Activated T-cell treated with anti-CD3 and anti-CD28 coated beads, Interleukin-2, amount 50 U/mL, for 72 hours (primary cell): ENCODE results near the gene NPIPB6. TPM values are rescaled to one million over a fixed set of nuclear protein-coding genes. Genes with fewer than 3 reads are reported as not detected.
"Not testable (repeated sequence)": the region's sequence is repeated elsewhere in the genome, so short reads cannot be mapped to it uniquely, and the experiment has no call there.

Source experiments
- ATAC-seq, 2 donors: fragments of 150-1000 bp; cut with Tn5 transposase; replicated peaks in 1 of 2; 2 replicates each; pipeline ENCODE4 v1.10.0; 2021; ENCODE audit warnings: moderate library complexity in 2 of 2, mild to moderate bottlenecking in 1 of 2
- DNase-seq, 2 donors: peaks; one replicate each; pipeline ENCODE4 v3.0.0; 2021 to 2022; ENCODE audit warnings: mixed read lengths in 1 of 2
- H3K27ac Mint-ChIP-seq: one replicate; pipeline ENCODE4 v1.8.0; 2022; ENCODE audit warnings: mild to moderate bottlenecking, moderate library complexity, mixed read lengths
- H3K27me3 Mint-ChIP-seq: one replicate; pipeline ENCODE4 v1.8.0; 2022; ENCODE audit warnings: low read depth, mixed read lengths
- H3K36me3 Mint-ChIP-seq, 2 donors: one replicate each; pipeline ENCODE4 v1.8.0; 2022; ENCODE audit warnings: mixed read lengths in 2 of 2, mild to moderate bottlenecking in 1 of 2; ENCODE audit not compliant: insufficient read depth in 2 of 2
- H3K4me1 Mint-ChIP-seq: one replicate; pipeline ENCODE4 v1.8.0; 2022; ENCODE audit warnings: low read depth, mixed read lengths
- H3K4me3 Mint-ChIP-seq, 2 donors: one replicate each; pipeline ENCODE4 v1.8.0; 2022; ENCODE audit warnings: mild to moderate bottlenecking in 2 of 2, mixed read lengths in 2 of 2, moderate library complexity in 2 of 2
- H3K9me3 Mint-ChIP-seq, 2 donors: one replicate each; pipeline ENCODE4 v1.8.0; 2022; ENCODE audit warnings: mixed read lengths in 2 of 2
- total RNA-seq, 2 donors: library from RNA; stranded (reverse); gene quantifications; one replicate each; pipeline ENCODE4 v1.2.3, GENCODE V29; 2022

NPIPB6 gene
- total RNA-seq, 2 donors from 2014 or later: 2.9 to 3.9 TPM

GRCh38 chr16:28336940-28337710 lies 26.2 kb downstream of the NPIPB6 start:
- not testable (repeated sequence) for H3K9me3 Mint-ChIP-seq, ATAC-seq, H3K27ac Mint-ChIP-seq, H3K4me1 Mint-ChIP-seq, DNase-seq, H3K27me3 Mint-ChIP-seq, H3K36me3 Mint-ChIP-seq, H3K4me3 Mint-ChIP-seq

GRCh38 chr16:28335678-28336077 lies 27.6 kb downstream of the NPIPB6 start:
- not testable (repeated sequence) for ATAC-seq, H3K27me3 Mint-ChIP-seq, DNase-seq, H3K4me1 Mint-ChIP-seq, H3K36me3 Mint-ChIP-seq, H3K4me3 Mint-ChIP-seq, H3K9me3 Mint-ChIP-seq, H3K27ac Mint-ChIP-seq

- not testable (repeated sequence) for H3K9me3 Mint-ChIP-seq, H3K27ac Mint-ChIP-seq, ATAC-seq, H3K4me1 Mint-ChIP-seq, H3K36me3 Mint-ChIP-seq, DNase-seq, H3K27me3 Mint-ChIP-seq, H3K4me3 Mint-ChIP-seq
Observed at GRCh38 chr16:28332632-28333031, 30.7 kb downstream of the NPIPB6 start.

GRCh38 chr16:28330981-28331380 lies 32.3 kb downstream of the NPIPB6 start:
- not testable (repeated sequence) for H3K4me3 Mint-ChIP-seq, H3K27ac Mint-ChIP-seq, H3K36me3 Mint-ChIP-seq, H3K9me3 Mint-ChIP-seq, DNase-seq, H3K27me3 Mint-ChIP-seq, H3K4me1 Mint-ChIP-seq
- peak; percentile 23 to 51 for ATAC-seq

- H3K4me3 Mint-ChIP-seq, H3K27ac Mint-ChIP-seq, H3K9me3 Mint-ChIP-seq, DNase-seq, H3K36me3 Mint-ChIP-seq, H3K4me1 Mint-ChIP-seq, H3K27me3 Mint-ChIP-seq: not testable (repeated sequence)
- ATAC-seq: peak; percentile 67 to 72
Observed at GRCh38 chr16:28330232-28330631, 33.1 kb downstream of the NPIPB6 start.

DNA sequence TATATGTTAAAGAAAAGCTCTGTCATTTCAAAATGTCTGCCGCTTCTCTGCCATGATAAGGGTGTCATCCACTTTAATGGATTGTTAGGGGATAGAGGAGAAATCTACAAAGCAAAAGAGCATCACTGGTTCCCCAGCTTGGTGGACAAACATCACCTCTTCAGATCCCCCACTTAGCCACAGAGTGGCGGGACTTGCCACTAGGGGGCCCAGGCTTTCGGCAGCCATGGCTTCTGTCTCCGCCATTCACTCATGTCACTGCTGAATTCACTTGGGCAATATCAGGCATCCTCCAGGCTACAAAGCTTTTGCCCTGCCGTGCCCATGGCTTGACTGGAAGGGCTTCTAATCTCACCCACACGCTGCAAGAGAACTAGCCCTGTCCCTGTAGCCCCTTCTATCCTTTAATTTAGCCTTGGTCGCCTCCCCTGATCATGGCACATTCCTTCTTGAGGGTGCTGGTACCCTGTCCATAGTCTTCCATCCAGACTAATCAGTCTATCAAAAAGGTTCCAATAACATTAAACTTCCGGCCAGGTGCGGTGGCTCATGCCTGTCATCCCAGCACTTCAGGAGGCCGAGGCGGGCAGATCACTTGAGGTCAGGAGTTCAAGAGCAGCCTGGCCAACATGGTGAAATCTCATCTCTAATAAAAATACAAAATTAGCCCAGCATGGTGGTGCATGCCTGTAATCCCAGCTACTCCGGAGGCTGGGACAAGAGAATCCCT lies 36.3 kb downstream of the NPIPB6 start:
- Mint-ChIP-seq H3K9me3 (no peaks in the 10 kb centered on the region), H3K27ac (no peak overlapping the region), H3K4me3 (no peak overlapping the region), H3K36me3 (no peaks in the 10 kb centered on the region), H3K27me3 (no peaks in the 10 kb centered on the region), H3K4me1 (peaks cover 8% of the 10 kb centered on the region)
- peak; percentile 76 for DNase-seq
- ATAC-seq: peak; percentile 83

GRCh38 chr16:28324887-28325279 lies 38.4 kb downstream of the NPIPB6 start:
- no peak overlapping the region for H3K27ac Mint-ChIP-seq
- DNase-seq (no peak), ATAC-seq (no peak)
- H3K27me3 Mint-ChIP-seq: no peaks in the 10 kb centered on the region
- no peaks in the 10 kb centered on the region for H3K36me3 Mint-ChIP-seq
- H3K4me3 Mint-ChIP-seq: no peak overlapping the region
- peaks cover 8% of the 10 kb centered on the region for H3K4me1 Mint-ChIP-seq
- H3K9me3 Mint-ChIP-seq: no peaks in the 10 kb centered on the region

DNA sequence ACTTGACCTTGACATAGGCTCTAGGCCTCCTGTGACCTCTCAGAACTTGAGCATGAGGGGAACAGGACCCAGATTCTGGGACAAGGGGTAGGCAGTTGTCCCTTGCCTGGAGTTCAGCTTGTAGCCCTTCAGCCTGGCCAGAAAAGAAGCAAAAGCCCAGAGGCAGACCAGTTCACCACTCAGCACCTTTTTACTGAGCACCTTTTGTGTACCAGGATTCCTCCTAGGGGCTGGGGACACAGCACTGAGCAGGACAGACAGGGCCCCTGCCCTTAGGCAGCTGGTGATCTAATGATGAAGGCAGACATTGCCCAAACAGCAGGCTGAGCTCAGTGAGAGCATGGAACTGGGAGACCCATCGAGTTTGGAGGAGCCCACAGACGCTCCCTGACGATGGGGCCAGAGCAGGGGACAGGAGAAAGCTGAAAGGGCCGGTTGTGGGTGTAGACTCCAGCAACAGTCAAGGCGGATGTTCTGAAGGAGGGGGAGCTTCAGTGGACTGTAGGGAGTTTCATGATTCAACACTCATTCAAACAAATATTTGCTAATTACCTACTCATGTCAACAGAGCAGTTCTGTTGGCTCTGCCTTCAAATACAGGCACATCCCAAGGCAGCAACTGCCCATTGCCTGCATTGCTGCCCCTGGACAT lies 38.9 kb downstream of the NPIPB6 start:
- ATAC-seq: no peak
- H3K9me3 Mint-ChIP-seq: no peaks in the 10 kb centered on the region
- H3K4me1 Mint-ChIP-seq: peaks cover 8% of the 10 kb centered on the region
- no peak overlapping the region for H3K27ac Mint-ChIP-seq
- H3K27me3 Mint-ChIP-seq: no peaks in the 10 kb centered on the region
- no peak overlapping the region for H3K4me3 Mint-ChIP-seq
- DNase-seq: no peak
- no peaks in the 10 kb centered on the region for H3K36me3 Mint-ChIP-seq

- DNase-seq (peak; percentile 51 to 53), ATAC-seq (peak in 1 of 2 donors; percentile 51)
- Mint-ChIP-seq H3K9me3 (no peaks in the 10 kb centered on the region), H3K36me3 (no peaks in the 10 kb centered on the region), H3K27ac (no peak overlapping the region), H3K4me3 (no peak overlapping the region), H3K27me3 (no peaks in the 10 kb centered on the region), H3K4me1 (peaks cover 16% of the 10 kb centered on the region)
Observed at GRCh38 chr16:28321700-28322411, 41.5 kb downstream of the NPIPB6 start.

DNA sequence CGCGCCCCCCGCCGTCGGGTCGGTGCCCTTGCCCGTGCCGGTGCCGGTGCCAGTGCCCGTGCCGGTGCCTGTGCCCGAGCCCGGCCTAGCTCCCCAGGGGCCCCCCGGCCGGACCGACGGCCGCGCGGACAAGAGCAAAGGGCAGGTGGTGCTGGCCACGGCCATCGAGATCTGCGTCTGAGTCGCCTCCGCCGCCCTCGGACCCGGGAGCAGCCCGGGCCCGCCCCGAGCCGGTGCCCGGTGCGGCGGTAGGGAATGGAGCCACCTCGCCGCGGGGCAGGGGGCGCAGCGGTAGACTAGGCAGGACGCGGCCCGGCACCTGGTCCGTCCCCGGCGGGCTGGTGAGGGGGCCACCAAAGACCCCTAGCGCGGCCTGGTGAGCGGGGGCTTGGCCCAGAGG lies 42.6 kb downstream of the NPIPB6 start:
- H3K27me3 Mint-ChIP-seq: no peaks in the 10 kb centered on the region
- ATAC-seq (no peak), DNase-seq (no peak)
- no peaks in the 10 kb centered on the region for H3K36me3 Mint-ChIP-seq
- H3K9me3 Mint-ChIP-seq: no peaks in the 10 kb centered on the region
- no peak overlapping the region for H3K4me3 Mint-ChIP-seq
- no peak overlapping the region for H3K27ac Mint-ChIP-seq
- H3K4me1 Mint-ChIP-seq: peaks cover 17% of the 10 kb centered on the region

- ATAC-seq (no peak), DNase-seq (no peak)
- Mint-ChIP-seq H3K4me1 (peaks cover 17% of the 10 kb centered on the region), H3K27ac (no peak overlapping the region), H3K27me3 (no peaks in the 10 kb centered on the region), H3K9me3 (no peaks in the 10 kb centered on the region), H3K4me3 (no peak overlapping the region), H3K36me3 (no peaks in the 10 kb centered on the region)
Observed at GRCh38 chr16:28320023-28320561, 43.2 kb downstream of the NPIPB6 start.

DNA sequence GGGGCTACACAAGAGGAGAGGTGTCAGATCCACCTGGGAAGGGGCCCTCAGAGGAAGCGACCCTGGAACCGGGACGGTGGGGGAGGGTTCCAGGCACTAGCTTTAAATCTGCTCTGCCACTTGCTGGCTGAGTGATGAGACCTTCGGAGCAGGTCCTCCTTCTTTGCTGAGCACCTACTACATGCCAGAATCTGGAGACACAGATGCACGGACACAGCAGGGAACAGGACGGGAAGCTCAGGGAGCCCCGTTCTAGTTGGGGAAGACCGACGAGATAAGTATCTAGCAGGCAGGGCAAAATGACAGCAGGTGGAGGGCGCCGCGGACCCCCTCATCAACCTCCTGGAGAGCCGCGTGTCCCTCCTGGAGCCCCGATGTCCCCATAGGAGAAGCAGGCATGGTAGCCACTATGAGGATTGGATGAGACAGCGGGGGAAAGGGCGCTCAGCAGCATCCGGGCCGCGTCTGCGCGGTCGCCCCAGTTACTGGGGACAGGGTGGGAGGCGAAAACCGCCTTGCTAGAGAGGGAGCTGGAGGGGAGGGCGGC lies 43.8 kb downstream of the NPIPB6 start:
- no peaks in the 10 kb centered on the region for H3K27me3 Mint-ChIP-seq
- DNase-seq (no peak), ATAC-seq (no peak)
- no peak overlapping the region for H3K27ac Mint-ChIP-seq
- H3K4me1 Mint-ChIP-seq: peaks cover 17% of the 10 kb centered on the region
- H3K9me3 Mint-ChIP-seq: no peaks in the 10 kb centered on the region
- H3K36me3 Mint-ChIP-seq: no peaks in the 10 kb centered on the region
- no peak overlapping the region for H3K4me3 Mint-ChIP-seq
